Activated effector memory CD4-positive, alpha-beta T cell treated with anti-CD3 and anti-CD28 coated beads, Interleukin-2, amount 50 U/mL, for 16 hours (primary cell): ENCODE data around the gene ATXN7L1.
"Not testable (repeated sequence)": the region's sequence is repeated elsewhere in the genome, so short reads cannot be mapped to it uniquely, and the experiment has no call there.

ENCODE experiments used
- DNase-seq: peaks from one replicate; pipeline ENCODE4 v3.0.0-alpha.2; 2020

Gene ATXN7L1

GRCh38 chr7:105857009-105857952, 19.1 kb downstream of the ATXN7L1 start:
- no peak for DNase-seq

- DNase-seq = no peak
Observed at GRCh38 chr7:105854498-105854897, 21.9 kb downstream of the ATXN7L1 start.

DNA sequence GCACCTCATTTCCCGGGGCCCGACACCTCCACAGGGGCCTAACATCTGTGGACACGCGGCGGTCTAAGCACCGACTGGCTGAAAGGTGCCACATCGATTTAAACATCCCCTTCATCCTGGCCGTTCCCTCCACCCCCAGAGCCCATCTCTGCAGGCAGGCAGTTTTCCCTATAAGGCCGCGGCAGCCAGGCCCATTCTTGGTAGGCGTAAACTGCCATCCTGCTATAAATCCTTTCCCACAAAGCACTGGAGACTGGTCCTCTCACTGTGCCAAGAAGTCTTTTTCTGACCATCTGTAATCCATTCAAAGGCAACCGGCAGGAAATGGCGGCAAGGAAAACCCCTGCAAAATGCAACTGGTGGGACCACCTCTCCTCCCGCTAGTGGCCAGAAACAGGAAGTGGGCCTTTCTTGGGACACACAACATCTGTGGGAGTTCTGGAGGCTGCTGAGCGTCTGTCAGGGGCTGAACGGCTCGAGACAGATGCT, 22.4 kb downstream of the ATXN7L1 start:
- DNase-seq = no peak

DNA sequence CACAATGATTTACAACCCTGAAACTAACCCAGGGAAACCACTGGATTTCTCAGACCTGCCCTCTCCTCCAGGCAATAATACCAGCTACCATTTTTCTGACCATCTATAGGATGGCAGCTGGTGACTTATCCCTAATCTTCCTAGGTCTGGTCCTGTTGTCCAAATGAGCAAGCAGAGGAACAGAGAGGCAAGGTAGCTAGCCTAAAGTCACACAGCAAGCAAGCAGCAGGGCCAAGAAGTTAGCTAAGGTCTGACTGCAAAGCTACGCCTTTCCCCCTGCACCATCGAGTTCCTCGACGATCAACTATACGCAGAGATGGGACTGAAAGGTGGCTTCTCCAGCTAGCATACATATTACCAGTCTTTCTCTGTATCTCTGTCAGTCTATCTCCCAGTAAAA, 25.3 kb downstream of the ATXN7L1 start:
- DNase-seq = no peak

DNA sequence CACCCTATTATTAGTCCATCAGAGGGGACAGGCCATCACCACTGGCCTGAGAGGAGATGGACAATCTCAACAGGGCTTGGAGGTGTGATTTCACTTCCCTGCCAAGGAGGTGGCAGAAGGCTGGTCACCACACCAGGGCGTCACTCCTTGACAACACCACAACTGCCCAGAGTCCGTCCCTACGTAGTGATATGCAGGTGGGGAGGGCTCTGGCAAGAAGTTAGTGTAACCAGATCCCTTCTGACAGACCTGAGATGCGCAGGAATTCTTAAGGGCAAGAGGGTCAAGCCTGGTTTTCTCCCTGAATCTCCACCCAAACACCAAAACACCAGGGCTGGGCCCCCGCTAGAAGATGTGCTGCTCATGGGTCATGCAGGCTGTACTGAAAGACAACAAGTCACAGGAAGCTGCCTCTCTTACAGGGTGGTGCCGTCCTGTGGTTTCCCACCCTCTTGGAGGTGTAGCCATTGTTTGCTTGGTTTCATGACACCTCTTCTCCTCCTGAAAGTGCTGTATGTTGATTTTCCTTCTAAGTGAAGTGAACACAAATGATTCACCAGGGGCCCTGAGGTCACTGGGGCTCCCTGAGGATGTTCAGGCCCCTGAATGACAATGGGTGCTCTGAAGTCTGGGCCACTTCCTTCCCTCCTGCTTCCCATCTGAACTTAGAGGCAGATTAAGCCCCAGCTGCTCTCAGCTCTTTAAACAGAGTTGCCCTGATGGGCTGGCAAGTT, 27.1 kb downstream of the ATXN7L1 start:
- DNase-seq = peak; percentile 84

DNA sequence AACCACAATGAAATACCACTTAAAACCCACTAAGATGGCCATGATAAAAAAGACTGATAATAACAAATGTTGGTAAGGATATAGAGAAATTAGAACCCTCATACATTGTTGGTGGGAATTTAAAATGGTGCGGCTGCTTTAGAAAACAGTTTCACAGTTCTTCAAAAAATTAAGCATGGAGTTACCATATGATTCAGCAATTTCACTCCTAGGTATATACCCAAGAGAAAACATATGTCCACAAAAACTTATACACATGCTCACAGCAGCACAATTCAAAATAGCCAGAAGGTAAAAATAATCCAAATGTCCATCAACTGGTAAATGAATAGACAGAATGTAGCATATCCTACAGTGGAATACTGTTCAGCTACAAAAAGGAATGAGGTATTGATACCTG, 30.0 kb downstream of the ATXN7L1 start:
- no peak for DNase-seq

GRCh38 chr7:105844681-105845080, 31.7 kb downstream of the ATXN7L1 start:
- not testable (repeated sequence) for DNase-seq

DNA sequence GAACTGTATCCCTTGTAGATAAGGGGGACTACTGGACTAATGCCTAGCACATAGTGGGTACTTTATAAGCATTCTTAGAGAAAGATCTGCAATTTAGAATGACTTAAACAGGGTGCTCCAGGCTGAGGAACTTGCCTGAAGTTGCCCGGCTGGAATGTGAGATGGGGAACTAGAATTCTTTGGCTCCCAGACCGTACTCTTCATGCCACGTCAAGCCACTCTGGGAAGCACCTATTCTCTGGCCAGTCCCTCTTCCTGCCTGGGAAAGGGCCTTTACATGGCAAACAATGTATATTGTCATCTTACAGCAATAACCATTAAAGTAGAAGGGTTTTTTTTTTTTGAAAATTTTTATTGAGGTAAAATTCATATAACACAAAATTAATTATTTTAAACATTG, 34.5 kb downstream of the ATXN7L1 start:
- DNase-seq = no peak

GRCh38 chr7:105840981-105841749, 35.2 kb downstream of the ATXN7L1 start:
- no peak for DNase-seq

DNA sequence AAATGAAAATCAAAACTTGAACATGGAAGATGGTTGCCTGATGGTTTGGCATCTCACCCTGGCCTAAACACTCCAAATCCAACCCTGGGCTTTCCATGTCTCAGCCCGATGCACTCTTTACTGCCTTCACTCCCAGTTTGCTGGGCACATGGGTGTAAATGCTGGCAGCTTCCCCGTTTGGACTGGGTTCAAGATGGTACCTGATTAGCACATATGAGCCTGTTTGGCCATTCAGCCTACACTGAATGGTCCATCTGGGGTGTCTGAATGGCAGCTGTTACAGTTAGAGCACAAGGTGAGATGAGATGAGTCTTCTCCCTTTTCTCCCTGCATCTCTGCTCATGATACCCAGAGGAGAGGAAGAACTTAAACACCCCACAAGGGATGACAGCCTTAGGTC, 37.1 kb downstream of the ATXN7L1 start:
- no peak for DNase-seq

DNA sequence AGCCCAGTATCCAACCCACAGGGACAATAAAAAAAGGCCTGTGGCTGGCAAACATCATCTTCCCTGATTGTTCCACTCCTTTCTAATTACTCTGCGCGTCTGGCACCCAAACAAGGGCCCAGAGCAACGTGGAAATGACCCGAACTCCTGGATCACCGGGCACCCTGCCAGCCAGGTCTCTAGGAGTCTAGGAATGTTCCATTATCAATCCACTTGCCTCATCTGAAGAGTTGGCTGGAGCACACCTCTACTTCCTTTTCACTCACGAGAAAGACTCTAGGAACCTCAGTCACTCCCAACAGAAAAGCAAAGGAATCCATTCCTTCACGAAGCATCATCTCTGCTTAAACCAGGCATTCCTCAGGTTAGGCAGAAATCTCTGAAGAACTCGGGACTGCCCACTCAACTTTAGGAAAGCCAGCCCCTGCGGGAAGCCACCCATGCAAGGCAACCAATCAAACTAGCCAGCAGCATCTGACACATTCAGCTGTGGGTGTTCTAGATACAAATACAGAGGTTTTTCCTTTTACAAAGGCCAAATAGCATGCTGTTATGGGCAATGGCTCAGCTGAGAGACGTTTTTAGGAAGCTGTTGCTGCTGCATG, 37.7 kb downstream of the ATXN7L1 start:
- DNase-seq = no peak

DNA sequence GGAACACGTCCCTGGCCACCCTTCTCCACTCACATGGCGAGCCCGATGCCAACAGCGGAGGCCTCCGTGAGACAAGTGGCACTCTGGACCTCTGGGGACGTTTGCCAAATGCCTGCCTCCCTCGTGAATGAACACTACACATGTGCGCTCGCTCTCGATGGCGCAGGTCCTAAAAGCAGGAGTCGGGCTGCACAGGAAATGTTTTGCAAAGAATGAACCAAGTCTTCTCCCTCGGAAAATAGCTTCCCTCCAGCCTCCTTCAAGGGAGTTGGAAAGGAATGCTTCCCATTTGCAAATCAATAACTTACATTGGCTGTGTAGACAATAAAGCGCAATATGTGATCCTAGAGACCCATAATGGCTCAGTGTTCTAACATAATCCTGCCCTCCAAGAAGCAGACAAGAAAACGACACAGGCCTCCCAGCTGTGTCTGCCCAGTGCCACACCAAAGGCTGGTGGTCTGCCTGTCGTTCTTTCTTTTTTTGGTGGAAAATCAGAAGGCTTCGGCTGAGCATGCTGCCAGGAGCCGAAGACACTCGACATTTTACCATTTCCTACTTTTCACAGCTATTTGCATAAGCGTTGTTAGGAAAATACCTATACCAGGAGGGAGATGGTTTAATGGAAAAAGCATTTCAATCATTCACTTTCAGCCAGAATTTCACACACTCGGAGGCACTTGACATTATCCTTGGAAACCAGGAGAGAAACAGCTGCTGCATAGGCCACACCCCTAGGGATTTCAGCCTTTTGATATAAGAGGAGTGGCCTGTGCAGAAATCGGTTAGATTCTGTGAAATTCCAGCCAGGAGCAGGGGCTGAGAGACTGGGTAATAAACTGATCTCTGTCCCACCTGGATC, 38.4 kb downstream of the ATXN7L1 start:
- no peak for DNase-seq

GRCh38 chr7:105835441-105835840, 41.0 kb downstream of the ATXN7L1 start:
- DNase-seq = no peak

DNA sequence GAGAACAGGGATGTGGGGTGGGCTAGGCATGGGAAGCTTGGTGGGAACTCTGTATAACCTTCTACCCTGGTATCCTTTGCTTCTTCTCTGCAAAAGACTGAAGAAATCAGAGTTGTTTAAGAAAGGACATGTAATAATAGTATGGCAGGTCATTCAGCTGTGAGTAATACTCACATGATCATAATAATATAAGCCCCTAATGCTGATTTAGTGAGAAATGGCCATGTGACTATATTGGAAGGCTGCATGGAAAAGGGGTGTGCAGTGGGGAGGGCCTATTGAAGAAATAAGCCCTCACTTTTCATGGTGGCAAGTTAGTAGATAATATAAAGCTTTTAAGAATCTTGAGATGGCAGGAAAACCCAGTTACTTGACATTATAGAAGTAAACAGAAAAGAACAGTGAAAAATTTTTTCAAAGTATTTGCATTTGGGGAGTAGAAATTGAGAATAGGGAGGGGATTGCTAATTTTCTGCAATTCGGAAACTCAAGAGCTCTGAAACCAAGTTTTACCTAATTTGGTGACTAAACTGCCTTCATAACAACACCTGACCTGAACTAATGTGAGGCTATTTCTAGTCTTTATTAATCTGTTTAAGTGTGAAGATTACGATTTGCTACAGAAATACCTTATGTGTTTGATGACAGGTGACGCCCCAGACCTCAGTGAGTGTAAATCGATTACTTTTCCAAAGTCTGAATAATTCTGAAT, 44.4 kb downstream of the ATXN7L1 start:
- no peak for DNase-seq

- DNase-seq = no peak
Observed at GRCh38 chr7:105831302-105831620, 45.1 kb downstream of the ATXN7L1 start.

GRCh38 chr7:105830405-105831301, 45.7 kb downstream of the ATXN7L1 start:
- DNase-seq = no peak

GRCh38 chr7:105829681-105830322, 46.6 kb downstream of the ATXN7L1 start:
- no peak for DNase-seq

GRCh38 chr7:105828141-105828540, 48.3 kb downstream of the ATXN7L1 start:
- no peak for DNase-seq

DNA sequence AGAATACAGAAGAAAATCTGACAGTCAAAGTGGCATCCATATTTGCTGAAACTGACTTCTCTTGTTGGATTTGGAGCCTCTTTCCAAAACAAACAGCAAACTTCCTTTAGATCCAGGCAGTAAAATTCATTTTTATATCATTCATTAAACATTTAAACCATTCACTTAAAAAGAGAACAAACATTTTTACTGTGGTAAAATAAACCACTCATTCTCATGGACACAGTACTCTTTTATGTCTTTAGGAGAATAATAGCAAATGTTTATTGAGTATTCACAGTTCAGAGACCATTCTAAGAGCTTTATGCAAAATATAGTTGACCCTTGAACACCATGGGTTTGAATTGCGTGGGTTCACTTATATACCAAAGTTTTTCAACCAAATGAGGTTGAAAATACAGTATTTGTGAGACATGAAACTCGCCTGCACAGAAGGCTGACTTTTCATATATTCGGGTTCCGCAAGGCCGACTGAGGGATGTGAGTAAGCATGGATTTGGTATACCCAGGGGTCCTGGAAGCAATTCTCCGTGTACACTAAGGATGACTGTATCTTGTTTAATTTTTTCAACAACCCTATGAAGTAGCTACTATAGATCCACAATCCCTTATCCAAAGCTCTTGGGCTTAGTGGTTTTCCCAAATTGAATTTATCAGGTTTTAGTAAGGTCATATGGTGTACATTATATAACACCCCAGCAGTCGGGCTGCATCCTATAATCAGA, 49.1 kb downstream of the ATXN7L1 start:
- no peak for DNase-seq
